Measurements from ENCODE around the gene LINGO4.

Gene LINGO4

GRCh38 chr1:151805066-151805820 is at the start of gene LINGO4:
LINGO4 (minus strand) TSS chr1:151805419; CDS start chr1:151802704, 2,715 bp downstream.
- DNase-seq, result no peak

- DNase-seq, result no peak
Observed at GRCh38 chr1:151854658-151855057, 49.4 kb upstream of the LINGO4 start.

- peak; percentile 25 to 62 for DNase-seq
Observed at GRCh38 chr1:151853411-151853943, 48.3 kb upstream of the LINGO4 start, which contains the start of gene THEM5. THEM5 (minus strand) TSS chr1:151853712; CDS start chr1:151853565, 147 bp downstream.

- DNase-seq, result no peak
Observed at GRCh38 chr1:151852733-151853132, 47.5 kb upstream of the LINGO4 start.

- DNase-seq, result no peak
Observed at GRCh38 chr1:151851886-151852285, 46.7 kb upstream of the LINGO4 start.

GRCh38 chr1:151849871-151850270 is 44.7 kb upstream of the LINGO4 start:
- DNase-seq, result no peak

GRCh38 chr1:151849126-151849525 is 43.9 kb upstream of the LINGO4 start:
- no peak for DNase-seq

GRCh38 chr1:151847867-151848596 is 42.8 kb upstream of the LINGO4 start:
- no peak for DNase-seq

GRCh38 chr1:151846686-151847237 is 41.5 kb upstream of the LINGO4 start:
- no peak for DNase-seq

- no peak for DNase-seq
Observed at GRCh38 chr1:151846062-151846568, 40.9 kb upstream of the LINGO4 start.

- DNase-seq, result no peak
Observed at GRCh38 chr1:151843398-151843797, 38.2 kb upstream of the LINGO4 start.

GRCh38 chr1:151841141-151841540 is 35.9 kb upstream of the LINGO4 start:
- DNase-seq, result peak in 1 of 2 experiments; percentile 16

GRCh38 chr1:151840421-151840820 is 35.2 kb upstream of the LINGO4 start:
- no peak for DNase-seq

GRCh38 chr1:151839457-151840403 is 34.5 kb upstream of the LINGO4 start, which contains the start of gene C2CD4D:
C2CD4D (minus strand) TSS chr1:151839820; CDS start chr1:151838989, 831 bp downstream.
- no peak for DNase-seq

GRCh38 chr1:151839082-151839412 is 33.8 kb upstream of the LINGO4 start:
- no peak for DNase-seq

GRCh38 chr1:151838222-151839081 is 33.2 kb upstream of the LINGO4 start:
- DNase-seq, result no peak

- DNase-seq, result no peak
Observed at GRCh38 chr1:151837884-151838221, 32.6 kb upstream of the LINGO4 start.

GRCh38 chr1:151837197-151837596 is 32.0 kb upstream of the LINGO4 start:
- no peak for DNase-seq

GRCh38 chr1:151835596-151835995 is 30.4 kb upstream of the LINGO4 start:
- no peak for DNase-seq

- DNase-seq, result no peak
Observed at GRCh38 chr1:151834239-151834638, 29.0 kb upstream of the LINGO4 start.
